Activated CD8-positive, alpha-beta memory T cell treated with anti-CD3 and anti-CD28 coated beads, Interleukin-2, amount 50 U/mL, for 48 hours (primary cell): ENCODE data around the gene ZBTB4.
A peak's percentile ranks its signal among the peaks of the same experiment; 100 is the strongest.

Experiments
- DNase-seq: peaks from one replicate; pipeline ENCODE4 v3.0.0-alpha.2; 2020

Gene ZBTB4, protein sequence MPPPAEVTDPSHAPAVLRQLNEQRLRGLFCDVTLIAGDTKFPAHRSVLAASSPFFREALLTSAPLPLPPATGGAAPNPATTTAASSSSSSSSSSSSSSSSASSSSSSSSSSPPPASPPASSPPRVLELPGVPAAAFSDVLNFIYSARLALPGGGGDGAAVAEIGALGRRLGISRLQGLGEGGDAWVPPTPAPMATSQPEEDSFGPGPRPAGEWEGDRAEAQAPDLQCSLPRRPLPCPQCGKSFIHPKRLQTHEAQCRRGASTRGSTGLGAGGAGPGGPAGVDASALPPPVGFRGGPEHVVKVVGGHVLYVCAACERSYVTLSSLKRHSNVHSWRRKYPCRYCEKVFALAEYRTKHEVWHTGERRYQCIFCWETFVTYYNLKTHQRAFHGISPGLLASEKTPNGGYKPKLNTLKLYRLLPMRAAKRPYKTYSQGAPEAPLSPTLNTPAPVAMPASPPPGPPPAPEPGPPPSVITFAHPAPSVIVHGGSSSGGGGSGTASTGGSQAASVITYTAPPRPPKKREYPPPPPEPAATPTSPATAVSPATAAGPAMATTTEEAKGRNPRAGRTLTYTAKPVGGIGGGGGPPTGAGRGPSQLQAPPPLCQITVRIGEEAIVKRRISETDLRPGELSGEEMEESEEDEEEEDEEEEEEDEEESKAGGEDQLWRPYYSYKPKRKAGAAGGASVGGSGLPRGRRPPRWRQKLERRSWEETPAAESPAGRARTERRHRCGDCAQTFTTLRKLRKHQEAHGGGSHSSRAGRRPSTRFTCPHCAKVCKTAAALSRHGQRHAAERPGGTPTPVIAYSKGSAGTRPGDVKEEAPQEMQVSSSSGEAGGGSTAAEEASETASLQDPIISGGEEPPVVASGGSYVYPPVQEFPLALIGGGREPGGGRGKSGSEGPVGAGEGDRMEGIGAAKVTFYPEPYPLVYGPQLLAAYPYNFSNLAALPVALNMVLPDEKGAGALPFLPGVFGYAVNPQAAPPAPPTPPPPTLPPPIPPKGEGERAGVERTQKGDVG

DNA sequence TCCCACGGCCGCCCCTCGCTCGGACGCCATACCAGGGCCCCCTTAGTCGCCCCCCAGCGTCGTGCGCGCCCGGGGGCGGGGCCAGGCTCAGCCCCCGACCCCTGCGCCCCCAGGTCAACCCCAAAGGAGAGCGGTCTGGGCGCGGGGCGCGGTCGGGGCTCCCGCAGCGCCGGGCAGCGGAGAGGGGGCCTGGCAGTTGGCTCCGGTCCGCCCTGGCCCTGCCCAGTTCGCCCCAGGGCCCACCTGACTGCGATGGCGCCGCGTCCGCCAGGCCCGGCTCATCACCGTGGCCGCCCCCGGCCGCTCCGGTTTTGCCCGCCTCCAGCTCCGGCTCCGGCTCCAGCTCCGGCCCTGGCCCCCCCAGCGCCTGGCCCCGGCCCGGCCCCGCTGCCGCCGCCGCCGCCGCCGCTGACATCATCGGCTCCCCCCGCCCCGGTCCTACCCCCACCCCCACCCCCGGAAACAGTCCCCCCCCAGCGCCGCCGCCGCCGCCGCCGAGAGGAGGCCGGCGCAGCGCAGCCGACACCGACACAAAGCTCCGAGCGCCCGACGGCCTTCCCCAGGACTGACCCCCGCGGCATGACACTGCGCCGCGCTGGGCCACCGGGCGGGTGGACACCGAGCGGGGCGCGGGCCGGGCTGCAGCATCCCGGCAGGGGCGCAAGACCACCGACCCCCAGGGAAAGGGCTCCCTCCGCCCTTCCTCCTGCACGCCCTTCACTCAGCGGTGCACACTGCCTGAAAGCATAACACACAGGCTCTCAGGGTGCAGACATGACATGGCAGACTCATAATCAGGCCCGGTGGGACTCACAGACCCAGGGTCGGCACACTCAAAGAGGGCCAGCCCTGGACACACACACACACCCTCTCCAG, at the start of gene ZBTB4:
ZBTB4 (minus strand) TSS at position 419 of the 876 bp plus-strand sequence. CDS start 12,830 bp downstream, outside the sequence.
- DNase-seq: peak; percentile 80

DNA sequence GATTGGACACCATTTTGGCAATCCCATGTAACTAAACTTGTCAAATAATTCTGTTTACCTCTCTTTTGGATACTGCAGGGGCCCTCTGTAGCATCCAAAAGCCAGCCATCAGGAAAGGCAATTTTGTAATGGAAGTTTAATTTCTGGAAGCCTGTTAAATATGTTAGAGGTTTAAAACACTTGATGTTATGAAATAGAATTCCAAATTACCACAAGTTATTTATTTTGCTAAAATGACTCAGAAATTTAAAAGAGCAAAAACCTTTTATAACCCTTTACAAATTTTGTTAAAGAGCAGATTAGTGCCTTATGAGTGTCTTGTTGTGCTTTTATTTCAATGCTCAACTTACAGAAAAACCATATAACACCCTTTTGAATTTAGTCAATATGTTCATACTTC, 49.4 kb upstream of the ZBTB4 start:
- DNase-seq: no peak

DNA sequence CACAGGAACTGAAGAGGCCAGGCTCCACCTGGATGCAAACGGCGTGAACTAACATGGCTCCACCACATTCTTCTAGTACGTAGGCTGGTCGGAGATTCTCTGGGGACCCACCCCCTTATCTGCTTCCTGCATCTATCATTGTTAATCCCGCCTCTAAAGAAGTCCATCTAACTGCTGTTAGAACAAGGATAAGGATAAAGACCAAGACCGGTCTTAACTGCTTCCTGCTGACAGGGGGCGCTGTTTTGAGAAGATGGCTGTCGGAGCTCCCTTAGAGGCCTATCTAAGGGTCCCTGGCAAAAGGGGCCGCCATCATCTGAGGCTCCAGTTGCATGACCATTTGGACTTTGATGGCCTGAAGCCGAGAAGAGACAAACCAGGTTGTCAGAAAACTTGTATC, 43.6 kb upstream of the ZBTB4 start:
- DNase-seq: peak; percentile 77

DNA sequence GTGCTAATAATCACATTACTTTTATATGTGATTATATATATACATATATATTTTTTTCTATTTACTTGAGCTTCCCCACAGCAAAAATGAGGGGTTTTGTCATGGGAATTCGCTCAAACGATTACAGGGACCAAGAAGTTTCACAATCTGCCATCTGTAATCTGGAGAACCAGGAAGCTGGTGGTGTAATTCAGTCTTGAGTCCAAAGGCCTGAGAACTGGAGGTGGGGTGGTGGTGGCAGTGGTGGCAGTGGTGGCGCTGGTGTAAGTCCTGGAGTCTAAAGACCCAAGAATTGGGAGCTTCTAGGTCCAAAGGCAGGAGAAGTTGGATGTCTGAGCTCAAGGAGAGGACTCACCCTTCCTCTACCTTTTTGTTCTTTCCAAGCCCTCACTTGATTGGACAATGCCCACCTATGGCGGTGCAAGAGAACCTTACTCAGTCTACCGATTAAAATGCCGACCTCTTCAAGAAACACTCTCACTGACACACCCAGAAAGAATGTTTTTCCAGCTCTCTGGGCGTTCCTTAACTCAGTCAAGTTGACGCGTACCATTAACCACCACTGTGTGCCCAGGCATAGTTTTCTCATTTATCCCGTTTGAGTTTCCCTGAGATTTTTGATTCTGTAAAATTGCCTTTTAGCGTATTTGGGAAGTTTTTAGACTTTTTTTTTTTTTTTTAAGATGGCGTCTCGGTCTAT, 36.6 kb upstream of the ZBTB4 start:
- no peak for DNase-seq

DNA sequence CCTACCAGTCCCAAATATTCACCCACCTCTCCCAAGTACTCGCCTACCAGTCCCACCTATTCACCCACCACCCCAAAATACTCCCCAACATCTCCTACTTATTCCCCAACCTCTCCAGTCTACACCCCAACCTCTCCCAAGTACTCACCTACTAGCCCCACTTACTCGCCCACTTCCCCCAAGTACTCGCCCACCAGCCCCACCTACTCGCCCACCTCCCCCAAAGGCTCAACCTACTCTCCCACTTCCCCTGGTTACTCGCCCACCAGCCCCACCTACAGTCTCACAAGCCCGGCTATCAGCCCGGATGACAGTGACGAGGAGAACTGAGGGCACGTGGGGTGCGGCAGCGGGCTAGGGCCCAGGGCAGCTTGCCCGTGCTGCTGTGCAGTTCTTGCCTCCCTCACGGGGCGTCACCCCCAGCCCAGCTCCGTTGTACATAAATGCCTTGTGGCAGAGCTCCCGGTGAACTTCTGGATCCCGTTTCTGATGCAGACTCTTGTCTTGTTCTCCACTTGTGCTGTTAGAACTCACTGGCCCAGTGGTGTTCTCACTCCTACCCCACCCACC, 34.5 kb upstream of the ZBTB4 start:
- no peak for DNase-seq

DNA sequence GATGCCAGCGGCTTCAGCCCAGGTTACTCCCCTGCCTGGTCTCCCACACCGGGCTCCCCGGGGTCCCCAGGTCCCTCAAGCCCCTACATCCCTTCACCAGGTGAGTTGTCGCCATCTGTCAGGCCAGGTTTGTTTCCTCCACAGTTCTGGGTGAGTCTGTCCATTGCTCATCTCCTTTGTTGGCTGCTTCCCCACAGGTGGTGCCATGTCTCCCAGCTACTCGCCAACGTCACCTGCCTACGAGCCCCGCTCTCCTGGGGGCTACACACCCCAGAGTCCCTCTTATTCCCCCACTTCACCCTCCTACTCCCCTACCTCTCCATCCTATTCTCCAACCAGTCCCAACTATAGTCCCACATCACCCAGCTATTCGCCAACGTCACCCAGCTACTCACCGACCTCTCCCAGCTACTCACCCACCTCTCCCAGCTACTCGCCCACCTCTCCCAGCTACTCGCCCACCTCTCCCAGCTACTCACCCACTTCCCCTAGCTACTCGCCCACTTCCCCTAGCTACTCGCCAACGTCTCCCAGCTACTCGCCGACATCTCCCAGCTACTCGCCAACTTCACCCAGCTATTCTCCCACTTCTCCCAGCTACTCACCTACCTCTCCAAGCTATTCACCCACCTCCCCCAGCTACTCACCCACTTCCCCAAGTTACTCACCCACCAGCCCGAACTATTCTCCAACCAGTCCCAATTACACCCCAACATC, 33.6 kb upstream of the ZBTB4 start:
- no peak for DNase-seq

DNA sequence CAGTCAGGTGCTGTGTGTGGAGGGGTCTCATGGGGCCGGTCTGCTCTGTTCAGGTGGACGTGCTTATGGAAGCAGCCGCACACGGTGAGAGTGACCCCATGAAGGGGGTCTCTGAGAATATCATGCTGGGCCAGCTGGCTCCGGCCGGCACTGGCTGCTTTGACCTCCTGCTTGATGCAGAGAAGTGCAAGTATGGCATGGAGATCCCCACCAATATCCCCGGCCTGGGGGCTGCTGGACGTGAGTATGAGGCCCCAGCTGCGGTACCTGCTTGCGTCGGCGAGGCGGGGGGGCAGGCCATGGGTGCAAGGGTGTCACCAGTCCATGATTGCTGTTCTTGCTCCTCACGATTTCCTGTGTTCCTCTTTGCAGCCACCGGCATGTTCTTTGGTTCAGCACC, 32.7 kb upstream of the ZBTB4 start:
- DNase-seq: no peak

DNA sequence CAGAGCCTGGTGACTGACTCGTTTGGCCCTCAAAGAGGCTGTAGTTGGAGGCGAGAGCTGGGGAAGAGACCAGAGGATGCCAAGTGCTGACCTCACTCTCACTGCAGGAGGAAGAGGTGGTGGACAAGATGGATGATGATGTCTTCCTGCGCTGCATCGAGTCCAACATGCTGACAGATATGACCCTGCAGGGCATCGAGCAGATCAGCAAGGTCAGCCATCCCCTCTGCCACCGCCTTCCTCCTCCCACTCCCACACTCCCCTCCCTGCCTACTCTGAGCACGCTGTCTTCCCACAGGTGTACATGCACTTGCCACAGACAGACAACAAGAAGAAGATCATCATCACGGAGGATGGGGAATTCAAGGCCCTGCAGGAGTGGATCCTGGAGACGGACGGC, 31.7 kb upstream of the ZBTB4 start:
- DNase-seq: no peak

DNA sequence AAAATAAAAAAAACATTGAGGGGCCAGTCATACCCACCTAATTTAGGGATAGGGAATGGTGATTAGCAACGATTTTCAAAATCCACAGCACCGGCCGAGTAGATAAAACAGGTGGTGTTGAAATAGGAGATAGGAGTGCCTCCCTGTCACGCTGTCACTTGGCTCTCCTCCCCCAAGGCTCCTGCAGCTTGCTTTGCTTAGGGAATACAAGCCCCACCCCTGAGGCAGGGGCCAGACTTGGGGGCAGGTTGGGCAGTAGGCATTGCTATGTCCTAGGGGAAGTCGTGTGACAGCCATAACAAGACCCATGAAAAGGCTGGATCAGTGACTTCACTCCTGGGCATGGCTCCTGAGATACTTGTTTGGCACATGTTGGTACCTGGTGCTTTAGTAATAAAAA, 30.5 kb upstream of the ZBTB4 start:
- DNase-seq: no peak

DNA sequence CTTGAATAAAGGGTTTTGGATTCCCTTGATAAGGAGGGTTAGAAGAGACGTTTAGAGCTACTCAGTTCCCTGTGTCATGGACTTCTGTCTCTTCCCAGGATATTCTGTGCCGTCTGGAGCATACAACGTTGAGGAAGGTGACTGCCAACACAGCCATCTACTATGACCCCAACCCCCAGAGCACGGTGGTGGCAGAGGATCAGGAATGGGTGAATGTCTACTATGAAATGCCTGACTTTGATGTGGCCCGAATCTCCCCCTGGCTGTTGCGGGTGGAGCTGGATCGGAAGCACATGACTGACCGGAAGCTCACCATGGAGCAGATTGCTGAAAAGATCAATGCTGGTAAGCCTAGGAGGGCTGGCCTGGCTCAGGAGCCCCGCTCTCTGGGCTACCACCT, 29.4 kb upstream of the ZBTB4 start:
- DNase-seq: no peak

DNA sequence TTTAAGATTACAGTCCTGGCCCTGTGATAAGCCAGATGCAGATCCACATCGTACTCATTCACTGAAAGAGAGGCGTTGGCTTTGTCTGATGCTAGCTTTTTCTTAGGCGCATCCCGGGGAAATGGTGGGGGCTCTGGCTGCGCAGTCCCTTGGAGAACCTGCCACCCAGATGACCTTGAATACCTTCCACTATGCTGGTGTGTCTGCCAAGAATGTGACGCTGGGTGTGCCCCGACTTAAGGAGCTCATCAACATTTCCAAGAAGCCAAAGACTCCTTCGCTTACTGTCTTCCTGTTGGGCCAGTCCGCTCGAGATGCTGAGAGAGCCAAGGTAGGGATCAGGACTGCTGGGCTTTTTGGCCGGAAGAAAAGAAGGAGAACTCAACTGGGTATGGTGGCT, 28.7 kb upstream of the ZBTB4 start:
- DNase-seq: no peak

DNA sequence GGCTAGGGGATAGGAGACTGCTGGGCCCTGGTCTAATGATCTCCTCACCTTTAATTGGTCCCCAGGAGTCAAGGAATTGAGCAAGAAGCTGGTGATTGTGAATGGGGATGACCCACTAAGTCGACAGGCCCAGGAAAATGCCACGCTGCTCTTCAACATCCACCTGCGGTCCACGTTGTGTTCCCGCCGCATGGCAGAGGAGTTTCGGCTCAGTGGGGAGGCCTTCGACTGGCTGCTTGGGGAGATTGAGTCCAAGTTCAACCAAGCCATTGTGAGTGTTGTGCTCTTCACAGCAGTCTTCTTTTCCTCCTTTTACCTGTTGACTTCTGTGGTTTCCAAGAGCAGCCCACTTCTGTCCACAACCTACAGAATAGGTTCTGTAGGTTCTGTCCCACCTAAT, 24.1 kb upstream of the ZBTB4 start:
- no peak for DNase-seq

DNA sequence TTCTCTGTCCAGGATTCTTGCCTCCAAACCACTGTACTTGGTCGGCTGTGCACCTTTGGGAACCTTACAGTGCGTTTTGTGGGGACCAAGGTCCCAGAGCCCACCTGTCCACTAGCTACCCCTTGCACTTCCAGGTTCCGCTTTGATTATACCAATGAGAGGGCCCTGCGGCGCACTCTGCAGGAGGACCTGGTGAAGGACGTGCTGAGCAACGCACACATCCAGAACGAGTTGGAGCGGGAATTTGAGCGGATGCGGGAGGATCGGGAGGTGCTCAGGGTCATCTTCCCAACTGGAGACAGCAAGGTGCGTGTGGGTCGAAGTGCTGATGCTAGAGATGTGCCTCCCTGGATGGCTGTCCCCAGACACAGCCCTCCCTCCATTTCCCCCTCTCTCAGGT, 23.6 kb upstream of the ZBTB4 start:
- no peak for DNase-seq

DNA sequence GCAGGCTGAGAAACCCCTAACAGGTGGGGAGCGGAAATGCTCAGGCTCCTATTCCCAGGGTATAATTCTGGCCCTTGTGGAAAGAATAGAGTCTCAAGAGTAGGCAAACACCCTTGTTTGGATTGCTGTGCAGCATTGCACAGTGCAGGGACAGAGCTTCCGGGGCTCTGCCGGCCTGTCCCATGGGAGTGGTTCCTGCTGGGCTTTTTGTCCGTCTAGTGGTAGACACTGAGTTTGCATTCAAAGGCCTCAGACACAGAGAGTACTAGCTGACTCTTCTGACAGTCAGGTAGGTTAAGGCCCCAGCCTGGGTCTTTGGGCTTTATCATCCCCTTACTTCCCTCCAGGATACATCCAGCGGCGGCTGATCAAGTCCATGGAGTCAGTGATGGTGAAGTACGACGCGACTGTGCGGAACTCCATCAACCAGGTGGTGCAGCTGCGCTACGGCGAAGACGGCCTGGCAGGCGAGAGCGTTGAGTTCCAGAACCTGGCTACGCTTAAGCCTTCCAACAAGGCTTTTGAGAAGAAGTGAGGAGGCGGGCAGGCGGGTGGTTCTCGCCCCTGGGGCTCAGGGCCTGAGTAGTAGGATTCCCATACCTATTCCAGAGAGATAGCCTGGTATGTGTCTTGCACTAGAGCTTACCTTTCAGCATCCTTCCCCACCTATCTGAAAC, 22.9 kb upstream of the ZBTB4 start:
- no peak for DNase-seq

DNA sequence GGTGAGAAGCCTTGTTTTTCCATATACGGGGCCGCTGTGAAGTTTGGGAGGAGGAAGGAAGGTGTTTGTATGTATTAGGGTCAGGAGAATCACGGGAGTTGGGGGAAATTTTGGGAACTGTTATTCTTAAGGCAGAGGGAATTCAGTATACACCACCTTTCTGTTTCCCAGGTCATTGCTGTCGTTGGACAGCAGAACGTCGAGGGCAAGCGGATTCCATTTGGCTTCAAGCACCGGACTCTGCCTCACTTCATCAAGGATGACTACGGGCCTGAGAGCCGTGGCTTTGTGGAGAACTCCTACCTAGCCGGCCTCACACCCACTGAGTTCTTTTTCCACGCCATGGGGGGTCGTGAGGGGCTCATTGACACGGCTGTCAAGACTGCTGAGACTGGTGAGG, 22.3 kb upstream of the ZBTB4 start:
- DNase-seq: no peak

DNA sequence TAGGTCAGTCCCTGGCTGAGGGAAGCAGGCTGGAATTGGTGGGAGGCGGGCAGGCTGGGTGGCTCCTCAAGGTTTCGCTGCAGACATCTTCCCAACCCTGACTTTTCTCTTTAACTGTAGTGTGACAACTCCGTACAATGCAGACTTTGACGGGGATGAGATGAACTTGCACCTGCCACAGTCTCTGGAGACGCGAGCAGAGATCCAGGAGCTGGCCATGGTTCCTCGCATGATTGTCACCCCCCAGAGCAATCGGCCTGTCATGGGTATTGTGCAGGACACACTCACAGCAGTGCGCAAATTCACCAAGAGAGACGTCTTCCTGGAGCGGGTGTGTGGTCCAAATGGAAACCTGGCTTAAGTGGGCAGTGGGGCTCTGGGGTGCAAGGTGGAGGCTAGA, 19.7 kb upstream of the ZBTB4 start:
- no peak for DNase-seq

DNA sequence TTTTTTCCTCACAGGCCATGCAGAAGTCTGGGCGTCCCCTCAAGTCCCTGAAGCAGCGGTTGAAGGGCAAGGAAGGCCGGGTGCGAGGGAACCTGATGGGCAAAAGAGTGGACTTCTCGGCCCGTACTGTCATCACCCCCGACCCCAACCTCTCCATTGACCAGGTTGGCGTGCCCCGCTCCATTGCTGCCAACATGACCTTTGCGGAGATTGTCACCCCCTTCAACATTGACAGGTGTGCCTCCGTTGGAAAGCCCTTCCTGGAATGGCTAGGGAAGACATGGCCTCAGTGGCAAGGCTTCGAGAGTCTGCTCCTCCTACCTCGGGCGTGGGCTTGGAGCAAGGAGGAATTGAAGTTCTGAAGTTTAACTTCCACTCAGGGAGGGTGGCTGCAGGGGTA, 18.2 kb upstream of the ZBTB4 start:
- DNase-seq: no peak

DNA sequence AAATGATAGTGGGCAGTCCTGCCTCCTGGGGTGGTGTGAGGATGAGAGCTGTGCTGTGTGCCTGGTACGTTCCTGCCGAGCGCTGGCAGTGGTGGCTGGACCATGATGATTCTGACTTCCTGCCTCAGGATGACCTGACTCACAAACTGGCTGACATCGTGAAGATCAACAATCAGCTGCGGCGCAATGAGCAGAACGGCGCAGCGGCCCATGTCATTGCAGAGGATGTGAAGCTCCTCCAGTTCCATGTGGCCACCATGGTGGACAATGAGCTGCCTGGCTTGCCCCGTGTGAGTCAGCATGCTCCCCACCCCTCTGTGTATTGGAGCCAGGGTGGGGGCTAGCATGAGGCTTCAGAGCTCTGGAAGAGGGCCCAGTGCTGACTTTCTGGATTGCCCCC, 17.8 kb upstream of the ZBTB4 start:
- DNase-seq: no peak

DNA sequence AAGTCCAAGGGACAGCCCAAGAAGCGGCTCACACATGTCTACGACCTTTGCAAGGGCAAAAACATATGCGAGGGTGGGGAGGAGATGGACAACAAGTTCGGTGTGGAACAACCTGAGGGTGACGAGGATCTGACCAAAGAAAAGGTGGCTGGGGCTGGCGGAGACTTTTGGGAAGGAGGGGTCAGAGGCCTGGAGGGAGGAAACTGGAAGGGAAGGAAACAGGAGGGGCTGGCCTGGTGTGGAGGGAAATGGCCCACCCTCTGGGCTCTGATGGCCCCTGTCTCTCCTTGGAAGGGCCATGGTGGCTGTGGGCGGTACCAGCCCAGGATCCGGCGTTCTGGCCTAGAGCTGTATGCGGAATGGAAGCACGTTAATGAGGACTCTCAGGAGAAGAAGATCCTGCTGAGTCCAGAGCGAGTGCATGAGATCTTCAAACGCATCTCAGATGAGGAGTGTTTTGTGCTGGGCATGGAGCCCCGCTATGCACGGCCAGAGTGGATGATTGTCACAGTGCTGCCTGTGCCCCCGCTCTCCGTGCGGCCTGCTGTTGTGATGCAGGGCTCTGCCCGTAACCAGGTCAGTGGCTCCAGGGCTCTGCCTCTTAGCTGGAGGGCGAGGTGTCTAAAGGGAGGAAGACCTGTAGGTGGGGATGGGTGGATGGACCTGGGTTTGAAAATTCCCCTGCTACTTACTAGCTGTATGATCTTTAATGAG, 17.2 kb upstream of the ZBTB4 start:
- no peak for DNase-seq

DNA sequence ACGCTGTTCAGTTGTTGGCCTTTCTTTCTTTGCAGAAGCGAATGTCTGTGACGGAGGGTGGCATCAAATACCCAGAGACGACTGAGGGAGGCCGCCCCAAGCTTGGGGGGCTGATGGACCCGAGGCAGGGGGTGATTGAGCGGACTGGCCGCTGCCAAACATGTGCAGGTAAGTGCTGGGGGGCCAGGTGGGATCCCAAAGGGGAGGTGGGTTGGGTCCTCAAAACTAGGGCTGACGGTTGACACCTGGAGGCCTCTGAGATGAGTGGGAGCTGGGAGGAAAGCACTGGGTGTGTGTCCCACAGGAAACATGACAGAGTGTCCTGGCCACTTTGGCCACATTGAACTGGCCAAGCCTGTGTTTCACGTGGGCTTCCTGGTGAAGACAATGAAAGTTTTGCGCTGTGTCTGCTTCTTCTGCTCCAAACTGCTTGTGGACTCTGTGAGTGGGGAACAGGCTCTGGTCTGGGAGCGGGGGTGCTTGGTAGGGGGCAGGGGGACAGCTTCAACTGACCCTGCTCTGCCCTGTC, 16.5 kb upstream of the ZBTB4 start:
- DNase-seq: no peak
